GM23338 (cell line): ENCODE data around the gene PSMD12. TPM values are rescaled to one million over a fixed set of nuclear protein-coding genes. Genes with fewer than 3 reads are reported as not detected.
A peak's percentile ranks its signal among the peaks of the same experiment; 100 is the strongest.

ENCODE experiments used
- ATAC-seq: fragments of 200-7000 bp; cut with Tn5 transposase; 3 replicates; pipeline ENCODE4 v1.9.1; 2020
- DNase-seq: peaks from one replicate; pipeline ENCODE4 v3.0.0-alpha.2; 2015; ENCODE audit warnings: low spot score
- H2AFZ ChIP-seq: fragments of 200-600 bp; sonication (generic); 2 replicates; pipeline ENCODE4 v1.8.0; 2016; ENCODE audit warnings: antibody characterized with exemption, mild to moderate bottlenecking, moderate library complexity
- H3F3A ChIP-seq: fragments of 200-600 bp; sonication (generic); replicated peaks from 2 replicates; pipeline ENCODE4 v1.8.0; 2017; ENCODE audit warnings: antibody characterized with exemption, mixed run types, low read depth
- H3K27ac ChIP-seq: fragments of 200-600 bp; sonication (generic); 2 replicates; pipeline ENCODE4 v1.6.1; 2016; ENCODE audit warnings: low read depth
- H3K27me3 ChIP-seq: fragments of 200-600 bp; sonication (generic); 2 replicates; pipeline ENCODE4 v1.8.0; 2016; ENCODE audit warnings: mild to moderate bottlenecking, mixed run types, moderate library complexity; ENCODE audit not compliant: insufficient read depth
- H3K36me3 ChIP-seq: fragments of 200-600 bp; sonication (generic); 2 replicates; pipeline ENCODE4 v1.8.0; 2016; ENCODE audit warnings: mild to moderate bottlenecking; ENCODE audit not compliant: insufficient read depth
- H3K4me1 ChIP-seq: fragments of 200-600 bp; sonication (generic); 2 replicates; pipeline ENCODE4 v1.8.0; 2016; ENCODE audit warnings: mild to moderate bottlenecking, moderate library complexity; ENCODE audit not compliant: insufficient read depth
- H3K4me2 ChIP-seq: fragments of 200-600 bp; sonication (generic); 2 replicates; pipeline ENCODE4 v1.7.1; 2017; ENCODE audit warnings: mixed run types
- H3K4me3 ChIP-seq: fragments of 200-600 bp; sonication (generic); 2 replicates; pipeline ENCODE4 v1.6.1; 2016; ENCODE audit warnings: mixed run types
- H3K79me2 ChIP-seq: fragments of 200-600 bp; sonication (generic); replicated peaks from 2 replicates; pipeline ENCODE4 v1.8.0; 2017; ENCODE audit warnings: mild to moderate bottlenecking; ENCODE audit not compliant: insufficient read depth
- H3K9me2 ChIP-seq: fragments of 200-600 bp; sonication (generic); 2 replicates; pipeline ENCODE4 v1.8.0; 2017; ENCODE audit not compliant: insufficient read depth
- H4K20me1 ChIP-seq: fragments of 200-600 bp; sonication (generic); replicated peaks from 2 replicates; pipeline ENCODE4 v1.8.0; 2017; ENCODE audit warnings: mild to moderate bottlenecking; ENCODE audit not compliant: insufficient read depth
- H3K27ac Mint-ChIP-seq: 2 replicates; pipeline ENCODE4 v1.8.0; 2020; ENCODE audit warnings: inconsistent platforms, mild to moderate bottlenecking, moderate library complexity, mixed read lengths
- H3K27me3 Mint-ChIP-seq: 3 replicates; pipeline ENCODE4 v1.8.0; 2022; ENCODE audit warnings: low read depth, mild to moderate bottlenecking, moderate library complexity, mixed read lengths, inconsistent platforms; ENCODE audit not compliant: insufficient read depth, poor library complexity
- H3K36me3 Mint-ChIP-seq: 3 replicates; pipeline ENCODE4 v1.8.0; 2021; ENCODE audit warnings: low read depth, mild to moderate bottlenecking, inconsistent platforms, moderate library complexity, mixed read lengths
- H3K4me1 Mint-ChIP-seq: 3 replicates; pipeline ENCODE4 v1.8.0; 2020; ENCODE audit warnings: mild to moderate bottlenecking, inconsistent platforms, mixed read lengths
- H3K4me3 Mint-ChIP-seq: 3 replicates; pipeline ENCODE4 v1.8.0; 2021; ENCODE audit warnings: moderate library complexity, mild to moderate bottlenecking, inconsistent platforms, mixed read lengths
- H3K9me3 Mint-ChIP-seq: 3 replicates; pipeline ENCODE4 v1.8.0; 2020; ENCODE audit warnings: moderate library complexity, mild to moderate bottlenecking, inconsistent platforms, mixed read lengths
- CREB1 ChIP-seq: fragments of 250-450 bp; sonication (Bioruptor Pico); IDR thresholded peaks from 2 replicates; pipeline ENCODE4 v1.5.0; 2020; ENCODE audit warnings: low read depth, mild to moderate bottlenecking, moderate library complexity
- EZH2 ChIP-seq: fragments of 200-600 bp; sonication (generic); IDR thresholded peaks from one replicate; pipeline ENCODE4 v1.8.0; 2017; ENCODE audit warnings: antibody characterized with exemption, mild to moderate bottlenecking, low read depth; ENCODE audit not compliant: unreplicated experiment
- EZH2phosphoT487 ChIP-seq: fragments of 200-600 bp; sonication (generic); IDR thresholded peaks from one replicate; pipeline ENCODE4 v1.8.1; 2018; ENCODE audit warnings: antibody characterized with exemption; ENCODE audit not compliant: unreplicated experiment
- JUNB ChIP-seq: IDR thresholded peaks from one replicate; pipeline ENCODE4 v1.6.1; 2016; ENCODE audit warnings: antibody characterized with exemption; ENCODE audit not compliant: unreplicated experiment
- NANOG ChIP-seq: IDR thresholded peaks from 2 replicates; pipeline ENCODE4 v1.6.1; 2016; ENCODE audit warnings: antibody characterized with exemption, borderline replicate concordance
- STAT1 ChIP-seq: IDR thresholded peaks from one replicate; pipeline ENCODE4 v1.6.1; 2016; ENCODE audit warnings: antibody characterized with exemption; ENCODE audit not compliant: unreplicated experiment
- ZNF331 ChIP-seq: fragments of 250-450 bp; sonication (Bioruptor Pico); IDR thresholded peaks from 2 replicates; pipeline ENCODE4 v1.5.0; 2020; ENCODE audit warnings: low read depth, mild to moderate bottlenecking, moderate library complexity
- polyA plus RNA-seq: library from polyadenylated mRNA; unstranded; fragments of >200 nt; fragmentation: Nextera tagmentation; extraction: Ambion mirVana; gene quantifications from 2 replicates; pipeline ENCODE4 v1.2.1, GENCODE V29; 2016
- total RNA-seq: library from RNA; depleted of rRNA; stranded (reverse); fragments of >200 nt; shearing (Covaris generic); gene quantifications from 2 replicates; pipeline ENCODE4 v1.2.3, GENCODE V29; 2014
- TF ChIP-seq, protein P1 (sequence below), 2 experiments: fragments of 200-600 bp in 1 of 2; sonication (generic) in 1 of 2; conservative IDR thresholded peaks; 2 replicates each; pipeline versions ENCODE4 v1.5.1 to v1.6.1; 2016 to 2017; ENCODE audit warnings: antibody characterized with exemption in 2 of 2, low read depth in 2 of 2, mild to moderate bottlenecking in 2 of 2, moderate library complexity in 1 of 2
- TF ChIP-seq, protein P2 (sequence below): IDR thresholded peaks from 2 replicates; pipeline ENCODE4 v1.6.1; 2016; ENCODE audit warnings: antibody characterized with exemption

PSMD12 gene
- total and polyA plus RNA-seq, 2 experiments from 2014 or later, result 73.7 to 146 TPM

DNA sequence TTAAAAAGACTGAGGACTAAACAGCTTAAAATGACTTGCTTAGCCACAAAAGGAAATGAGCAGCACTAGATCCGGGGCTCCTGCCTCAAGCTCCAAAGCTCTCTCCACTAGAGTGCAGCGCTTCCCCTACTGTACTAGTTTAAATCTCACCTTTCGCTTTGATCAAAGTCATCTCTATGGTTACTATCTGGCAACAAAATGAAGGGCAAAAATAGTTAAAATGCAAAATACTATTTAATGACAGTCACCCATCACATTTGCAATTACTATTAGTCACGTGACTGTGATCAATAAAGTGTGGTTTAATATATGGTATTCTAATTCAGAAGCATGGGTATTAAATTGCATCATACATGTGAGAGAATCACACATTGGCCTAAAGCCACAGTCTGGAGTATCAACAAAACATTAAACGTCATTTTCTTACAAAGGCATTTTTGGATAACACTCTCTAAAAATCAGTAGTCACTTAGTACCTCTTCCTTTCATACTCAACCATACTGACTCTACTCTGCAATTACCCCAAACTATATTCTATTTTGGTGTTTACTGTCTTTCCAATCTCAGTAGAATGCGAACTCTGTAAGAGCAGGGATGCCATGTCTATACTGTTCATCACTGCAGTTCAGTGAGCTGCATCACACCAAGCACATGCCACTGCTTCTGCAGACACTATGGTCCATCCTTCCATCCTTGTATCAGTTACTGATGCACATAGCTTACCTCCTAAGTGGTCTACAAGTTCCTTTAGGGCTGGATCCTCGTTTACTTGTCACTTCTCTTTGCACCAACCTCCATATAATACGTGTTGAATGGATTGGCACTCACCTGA, 6.2 kb downstream of the PSMD12 start:
- Histone ChIP-seq H3K36me3 (peaks cover 5% of the 10 kb centered on the region), H3F3A (peaks cover 7% of the 10 kb centered on the region; the same call in 1 of the 2 replicates), H2AFZ (no peak overlapping the region), H3K27me3 (no peaks in the 10 kb centered on the region), H4K20me1 (peaks cover 38% of the 10 kb centered on the region), H3K27ac (peak overlapping the region; percentile 23; the same call in 1 of the 2 replicates), H3K79me2 (peaks cover 98% of the 10 kb centered on the region), H3K9me2 (no peaks in the 10 kb centered on the region), H3K4me2 (no peak overlapping the region), H3K4me1 (peaks cover 8% of the 10 kb centered on the region), H3K4me3 (no peak overlapping the region)
- Mint-ChIP-seq H3K27ac (peak overlapping the region; percentile 23; the same call in 1 of the 2 replicates), H3K4me3 (no peak overlapping the region), H3K9me3 (no peaks in the 10 kb centered on the region), H3K27me3 (peaks cover 1% of the 10 kb centered on the region), H3K36me3 (peaks cover 61% of the 10 kb centered on the region), H3K4me1 (peaks cover 23% of the 10 kb centered on the region)
- peak; percentile 83 for ATAC-seq
- TF ChIP-seq, protein P1, sequence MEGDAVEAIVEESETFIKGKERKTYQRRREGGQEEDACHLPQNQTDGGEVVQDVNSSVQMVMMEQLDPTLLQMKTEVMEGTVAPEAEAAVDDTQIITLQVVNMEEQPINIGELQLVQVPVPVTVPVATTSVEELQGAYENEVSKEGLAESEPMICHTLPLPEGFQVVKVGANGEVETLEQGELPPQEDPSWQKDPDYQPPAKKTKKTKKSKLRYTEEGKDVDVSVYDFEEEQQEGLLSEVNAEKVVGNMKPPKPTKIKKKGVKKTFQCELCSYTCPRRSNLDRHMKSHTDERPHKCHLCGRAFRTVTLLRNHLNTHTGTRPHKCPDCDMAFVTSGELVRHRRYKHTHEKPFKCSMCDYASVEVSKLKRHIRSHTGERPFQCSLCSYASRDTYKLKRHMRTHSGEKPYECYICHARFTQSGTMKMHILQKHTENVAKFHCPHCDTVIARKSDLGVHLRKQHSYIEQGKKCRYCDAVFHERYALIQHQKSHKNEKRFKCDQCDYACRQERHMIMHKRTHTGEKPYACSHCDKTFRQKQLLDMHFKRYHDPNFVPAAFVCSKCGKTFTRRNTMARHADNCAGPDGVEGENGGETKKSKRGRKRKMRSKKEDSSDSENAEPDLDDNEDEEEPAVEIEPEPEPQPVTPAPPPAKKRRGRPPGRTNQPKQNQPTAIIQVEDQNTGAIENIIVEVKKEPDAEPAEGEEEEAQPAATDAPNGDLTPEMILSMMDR (conservative IDR thresholded peaks at IDR 0.05; ENCODE audit: low read depth in 2 of 2), result peak; percentile 60 to 62
- TF ChIP-seq NANOG, result no peak
- DNase-seq, result peak; percentile 75

DNA sequence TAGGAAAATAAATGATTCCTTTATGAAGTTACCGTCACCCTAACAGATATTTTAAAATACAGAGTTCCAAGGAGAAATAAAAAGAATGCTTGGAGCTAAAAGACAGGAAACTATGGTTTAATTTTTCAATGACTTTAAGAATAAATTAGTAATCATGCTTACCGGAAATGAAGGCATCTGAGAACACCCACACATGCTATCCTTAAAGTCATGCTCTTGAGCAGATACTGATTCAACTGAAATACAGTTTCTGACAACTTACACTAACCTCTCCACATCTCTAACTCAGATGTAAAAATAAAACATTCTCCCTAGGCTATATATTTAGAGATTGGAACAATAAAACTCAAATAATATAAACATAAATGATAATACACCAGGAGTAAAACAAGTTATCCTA, 7.8 kb downstream of the PSMD12 start:
- Histone ChIP-seq H3K36me3 (peaks cover 5% of the 10 kb centered on the region), H2AFZ (no peak overlapping the region), H3K4me1 (peaks cover 12% of the 10 kb centered on the region), H3K79me2 (peaks cover 92% of the 10 kb centered on the region), H3F3A (0 out of 2 replicates have a peak, but pooled peaks cover 9% of the 10 kb centered on the region), H3K9me2 (no peaks in the 10 kb centered on the region), H3K4me2 (no peak overlapping the region), H3K27me3 (no peaks in the 10 kb centered on the region), H3K27ac (peak overlapping the region; percentile 2; the same call in 1 of the 2 replicates), H3K4me3 (no peak overlapping the region), H4K20me1 (peaks cover 28% of the 10 kb centered on the region)
- Mint-ChIP-seq H3K4me1 (peaks cover 30% of the 10 kb centered on the region), H3K9me3 (no peaks in the 10 kb centered on the region), H3K27ac (no peak overlapping the region), H3K27me3 (peaks cover 1% of the 10 kb centered on the region), H3K36me3 (peaks cover 68% of the 10 kb centered on the region), H3K4me3 (no peak overlapping the region)
- TF ChIP-seq NANOG (no peak), STAT1 (no peak), ZNF331 (CRISPR knock-in tag) (no peak), EZH2phosphoT487 (no peak), EZH2 (no peak), CREB1 (CRISPR knock-in tag) (no peak), JUNB (no peak)
- TF ChIP-seq, protein P2, sequence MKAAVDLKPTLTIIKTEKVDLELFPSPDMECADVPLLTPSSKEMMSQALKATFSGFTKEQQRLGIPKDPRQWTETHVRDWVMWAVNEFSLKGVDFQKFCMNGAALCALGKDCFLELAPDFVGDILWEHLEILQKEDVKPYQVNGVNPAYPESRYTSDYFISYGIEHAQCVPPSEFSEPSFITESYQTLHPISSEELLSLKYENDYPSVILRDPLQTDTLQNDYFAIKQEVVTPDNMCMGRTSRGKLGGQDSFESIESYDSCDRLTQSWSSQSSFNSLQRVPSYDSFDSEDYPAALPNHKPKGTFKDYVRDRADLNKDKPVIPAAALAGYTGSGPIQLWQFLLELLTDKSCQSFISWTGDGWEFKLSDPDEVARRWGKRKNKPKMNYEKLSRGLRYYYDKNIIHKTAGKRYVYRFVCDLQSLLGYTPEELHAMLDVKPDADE, result no peak
- TF ChIP-seq, protein P1 (conservative IDR thresholded peaks at IDR 0.05; ENCODE audit: low read depth in 2 of 2), result no peak
- ATAC-seq (no peak), DNase-seq (no peak)
